T-helper 22 cell (primary cell): ENCODE measurements around the gene FAM124B.

ENCODE experiments used
- DNase-seq: peaks from one replicate; pipeline ENCODE4 v3.0.0-alpha.2; 2020; ENCODE audit warnings: low read depth

Gene FAM124B

GRCh38 chr2:224333726-224334482, 68.0 kb downstream of the FAM124B start:
- no peak for DNase-seq

- DNase-seq, result no peak
These were observed 70.2 kb downstream of the FAM124B start for GRCh38 chr2:224331698-224332097.

GRCh38 chr2:224328798-224329197, 73.1 kb downstream of the FAM124B start:
- no peak for DNase-seq
